Body of pancreas (tissue), 4 donors: ENCODE results near the gene HSD17B8.

Experiments
- POLR2A ChIP-seq, 3 donors: fragments of 450-650 bp; IDR thresholded peaks; one replicate each; pipeline ENCODE4 v1.6.1; 2016; ENCODE audit warnings: antibody characterized with exemption in 3 of 3, mild to moderate bottlenecking in 2 of 3
- TF ChIP-seq, protein P1 (sequence below), 7 experiments: fragments of 450-650 bp in 4 of 7; fragments of 200-600 bp in 3 of 7; sonication (generic) in 3 of 7; IDR thresholded peaks; one replicate each; pipeline ENCODE4 v1.5.1; 2016 to 2019; ENCODE audit warnings: antibody characterized with exemption in 7 of 7

DNA sequence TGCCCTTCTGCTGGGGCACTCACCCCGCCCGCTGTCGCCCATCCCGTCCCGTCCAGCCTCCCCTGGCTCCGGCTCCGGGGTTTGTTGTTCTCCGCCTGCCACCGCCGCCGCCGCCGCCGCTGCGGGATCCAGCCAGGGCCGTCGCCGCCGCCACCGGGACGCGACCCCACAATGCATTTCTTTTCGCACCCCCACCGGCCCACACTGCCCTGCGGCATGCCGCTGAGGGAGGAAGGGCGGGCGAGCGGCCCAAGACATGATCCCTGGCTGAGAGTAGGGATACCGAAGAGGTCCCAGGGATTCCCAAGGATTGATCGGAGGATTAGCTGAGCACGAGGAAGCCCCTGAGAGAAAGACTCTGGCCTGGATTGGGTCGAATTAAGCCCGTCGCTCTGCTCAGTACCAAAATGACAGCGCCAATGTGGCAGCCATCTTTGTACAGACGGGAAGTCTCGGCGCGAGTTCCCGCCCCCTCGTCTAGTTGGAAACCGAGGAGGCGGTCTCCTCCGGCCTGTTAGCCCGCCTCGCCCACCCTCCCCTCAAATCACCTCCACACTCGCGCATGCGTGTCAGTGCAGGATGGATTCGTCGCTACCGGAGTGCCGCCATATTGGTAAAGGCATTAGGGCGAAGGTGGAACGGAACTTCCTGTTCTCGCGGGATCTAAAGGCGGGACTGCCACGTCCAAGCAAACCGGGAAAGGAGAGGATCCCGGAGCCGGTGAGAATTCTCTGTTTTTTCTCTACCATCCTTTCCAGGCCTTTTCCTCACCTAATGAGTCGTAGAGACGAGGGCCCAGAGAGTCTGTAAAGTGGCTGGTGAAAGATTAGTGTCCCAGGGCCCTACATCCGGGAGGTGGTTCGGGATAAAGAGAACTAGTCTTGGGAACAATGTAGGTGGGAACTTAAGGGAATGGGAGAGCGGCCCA is 4.0 kb upstream of the HSD17B8 start, which contains the start of the genes RXRB and SLC39A7:
- TF ChIP-seq, protein P1, sequence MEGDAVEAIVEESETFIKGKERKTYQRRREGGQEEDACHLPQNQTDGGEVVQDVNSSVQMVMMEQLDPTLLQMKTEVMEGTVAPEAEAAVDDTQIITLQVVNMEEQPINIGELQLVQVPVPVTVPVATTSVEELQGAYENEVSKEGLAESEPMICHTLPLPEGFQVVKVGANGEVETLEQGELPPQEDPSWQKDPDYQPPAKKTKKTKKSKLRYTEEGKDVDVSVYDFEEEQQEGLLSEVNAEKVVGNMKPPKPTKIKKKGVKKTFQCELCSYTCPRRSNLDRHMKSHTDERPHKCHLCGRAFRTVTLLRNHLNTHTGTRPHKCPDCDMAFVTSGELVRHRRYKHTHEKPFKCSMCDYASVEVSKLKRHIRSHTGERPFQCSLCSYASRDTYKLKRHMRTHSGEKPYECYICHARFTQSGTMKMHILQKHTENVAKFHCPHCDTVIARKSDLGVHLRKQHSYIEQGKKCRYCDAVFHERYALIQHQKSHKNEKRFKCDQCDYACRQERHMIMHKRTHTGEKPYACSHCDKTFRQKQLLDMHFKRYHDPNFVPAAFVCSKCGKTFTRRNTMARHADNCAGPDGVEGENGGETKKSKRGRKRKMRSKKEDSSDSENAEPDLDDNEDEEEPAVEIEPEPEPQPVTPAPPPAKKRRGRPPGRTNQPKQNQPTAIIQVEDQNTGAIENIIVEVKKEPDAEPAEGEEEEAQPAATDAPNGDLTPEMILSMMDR (IDR thresholded peaks at IDR 0.05): no peak
- TF ChIP-seq POLR2A (IDR thresholded peaks at IDR 0.05): peak; percentile 62 to 92 (median 90)
